ENCODE data around the gene CRACR2A. TPM values are rescaled to one million over a fixed set of nuclear protein-coding genes. Genes with fewer than 3 reads are reported as not detected.

Gene CRACR2A
- total and polyA plus RNA-seq, 2 of the 13 experiments (the other 11 are each of a cell fraction or from before 2014, with no cell fraction given): 0.09 to 0.20 TPM

DNA sequence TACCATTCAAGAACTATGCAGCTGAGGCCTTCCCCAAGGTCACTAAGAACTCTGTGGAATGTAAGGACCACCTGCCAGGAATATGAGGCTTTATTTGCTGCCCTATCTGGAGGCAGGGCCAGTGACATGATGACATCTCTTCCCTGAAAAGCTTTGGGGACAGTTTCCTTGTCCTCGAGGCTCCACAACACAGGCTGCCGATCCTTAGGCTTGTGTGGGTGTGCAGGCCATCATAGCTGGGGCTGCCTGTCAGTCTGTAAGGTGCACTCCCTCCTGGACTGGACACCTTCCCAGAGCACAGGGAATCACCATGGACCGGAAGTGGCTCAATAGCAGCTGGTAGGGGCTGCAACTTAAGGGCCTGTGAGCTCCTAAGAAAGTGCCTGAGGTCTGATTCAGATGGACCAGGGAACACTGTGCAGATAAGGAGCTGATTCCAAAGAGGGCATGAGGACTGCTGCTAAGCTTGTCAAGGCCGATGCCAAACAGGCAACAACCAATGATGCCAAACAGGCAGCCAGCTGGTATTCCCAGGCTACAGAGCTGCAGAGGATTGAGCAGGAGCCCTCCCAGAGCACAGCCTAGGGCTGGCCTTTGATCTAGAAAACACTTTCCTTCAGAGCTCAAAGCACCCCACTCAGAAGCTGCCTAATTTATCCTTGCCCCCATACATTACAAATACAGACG lies 84.3 kb downstream of the CRACR2A start:
- H3K27me3 ChIP-seq (ENCODE audit: control insufficient read depth in 1 of 2, insufficient read depth in 2 of 2, low read length in 2 of 2): no peaks in the 10 kb centered on the region; a peak in 1 of 5 replicates
- WGBS (ENCODE audit: low lambda C conversion rate): 23% methylated on average over 2 of the region's 5 CpGs
- in situ Hi-C loops (cut with HindIII; ENCODE audit: extremely low pct_ligation_motif_present, low pct_unique_long_range_greater_than_20kb) (no loop called here), intact Hi-C loops (cut with micrococcal nuclease; ENCODE audit: unreplicated experiment) (no loop called here)
- no peak for TF ChIP-seq HMGXB4 (CRISPR knock-in tag; IDR thresholded peaks at IDR 0.05; ENCODE audit: borderline replicate concordance in 1 of 2, low read depth in 1 of 2)
- no TSS peak for BruUV-seq (replicated peaks)
- DNase-seq (ENCODE audit: low spot score) (no peak), ATAC-seq (no peak), FAIRE-seq (no peak)
- no peak overlapping the region for H3K4me2 ChIP-seq (ENCODE audit: low read depth, low read length)
- ChIA-PET POLR2A (no interaction called here), CTCF (ENCODE audit: low intra/inter-chr PET ratio, low total read pairs) (no interaction called here)
- H3K27ac ChIP-seq (ENCODE audit: extremely low read length, insufficient read depth, low read length): no peak overlapping the region
- H3K36me3 ChIP-seq (replicated peaks in 1 of 2; ENCODE audit: control insufficient read depth in 1 of 2, insufficient read depth in 2 of 2, low read length in 2 of 2): no peaks in the 10 kb centered on the region
- H3K4me1 ChIP-seq (ENCODE audit: insufficient read depth, low read length): no peaks in the 10 kb centered on the region
- no peaks in the 10 kb centered on the region for H4K20me1 ChIP-seq (ENCODE audit: insufficient read depth, low read length)
- H3K4me3 ChIP-seq (replicated peaks in 1 of 3; ENCODE audit: insufficient read depth in 1 of 3, low read depth in 2 of 3, low read length in 3 of 3): no peak overlapping the region
- H3K9ac ChIP-seq (ENCODE audit: insufficient read depth, low read depth, low read length): no peak overlapping the region
- H3K9me3 ChIP-seq (ENCODE audit: low read length): no peaks in the 10 kb centered on the region
- H2AFZ ChIP-seq (ENCODE audit: low read length): no peak overlapping the region
- no peaks in the 10 kb centered on the region for H3K79me2 ChIP-seq (ENCODE audit: insufficient read depth, low read length)

GRCh38 chr12:3667485-3667884 lies 85.4 kb downstream of the CRACR2A start:
- no TSS peak for BruUV-seq (replicated peaks)
- Histone ChIP-seq H4K20me1 (ENCODE audit: insufficient read depth, low read length) (no peaks in the 10 kb centered on the region), H3K36me3 (replicated peaks in 1 of 2; ENCODE audit: control insufficient read depth in 1 of 2, insufficient read depth in 2 of 2, low read length in 2 of 2) (no peaks in the 10 kb centered on the region), H3K79me2 (ENCODE audit: insufficient read depth, low read length) (no peaks in the 10 kb centered on the region), H3K4me1 (ENCODE audit: insufficient read depth, low read length) (no peaks in the 10 kb centered on the region), H3K4me3 (replicated peaks in 1 of 3; ENCODE audit: insufficient read depth in 1 of 3, low read depth in 2 of 3, low read length in 3 of 3) (no peak overlapping the region), H3K9ac (ENCODE audit: insufficient read depth, low read depth, low read length) (no peak overlapping the region), H3K27me3 (ENCODE audit: control insufficient read depth in 1 of 2, insufficient read depth in 2 of 2, low read length in 2 of 2) (no peaks in the 10 kb centered on the region; a peak in 1 of 5 replicates), H3K4me2 (ENCODE audit: low read depth, low read length) (no peak overlapping the region), H3K9me3 (ENCODE audit: low read length) (no peaks in the 10 kb centered on the region), H3K27ac (ENCODE audit: extremely low read length, insufficient read depth, low read length) (no peak overlapping the region), H2AFZ (ENCODE audit: low read length) (no peak overlapping the region)
- no peak for ATAC-seq
- ChIA-PET POLR2A (no interaction called here), CTCF (ENCODE audit: low intra/inter-chr PET ratio, low total read pairs) (no interaction called here)
- in situ Hi-C loops (cut with HindIII; ENCODE audit: extremely low pct_ligation_motif_present, low pct_unique_long_range_greater_than_20kb): no loop called here
- WGBS (ENCODE audit: low lambda C conversion rate): 20% methylated on average over 4 of the region's 4 CpGs
- TF ChIP-seq SMC3 (IDR thresholded peaks at IDR 0.05; ENCODE audit: low read length) (no peak), ZNF781 (CRISPR knock-in tag; IDR thresholded peaks at IDR 0.05; ENCODE audit: borderline replicate concordance, not compliant biosample characterization) (no peak), SP2 (CRISPR knock-in tag; IDR thresholded peaks at IDR 0.05) (no peak), POGK (CRISPR knock-in tag; conservative IDR thresholded peaks at IDR 0.05) (no peak), MAF1 (CRISPR knock-in tag; IDR thresholded peaks at IDR 0.05; ENCODE audit: borderline replicate concordance) (no peak)
- TF ChIP-seq, protein P1, sequence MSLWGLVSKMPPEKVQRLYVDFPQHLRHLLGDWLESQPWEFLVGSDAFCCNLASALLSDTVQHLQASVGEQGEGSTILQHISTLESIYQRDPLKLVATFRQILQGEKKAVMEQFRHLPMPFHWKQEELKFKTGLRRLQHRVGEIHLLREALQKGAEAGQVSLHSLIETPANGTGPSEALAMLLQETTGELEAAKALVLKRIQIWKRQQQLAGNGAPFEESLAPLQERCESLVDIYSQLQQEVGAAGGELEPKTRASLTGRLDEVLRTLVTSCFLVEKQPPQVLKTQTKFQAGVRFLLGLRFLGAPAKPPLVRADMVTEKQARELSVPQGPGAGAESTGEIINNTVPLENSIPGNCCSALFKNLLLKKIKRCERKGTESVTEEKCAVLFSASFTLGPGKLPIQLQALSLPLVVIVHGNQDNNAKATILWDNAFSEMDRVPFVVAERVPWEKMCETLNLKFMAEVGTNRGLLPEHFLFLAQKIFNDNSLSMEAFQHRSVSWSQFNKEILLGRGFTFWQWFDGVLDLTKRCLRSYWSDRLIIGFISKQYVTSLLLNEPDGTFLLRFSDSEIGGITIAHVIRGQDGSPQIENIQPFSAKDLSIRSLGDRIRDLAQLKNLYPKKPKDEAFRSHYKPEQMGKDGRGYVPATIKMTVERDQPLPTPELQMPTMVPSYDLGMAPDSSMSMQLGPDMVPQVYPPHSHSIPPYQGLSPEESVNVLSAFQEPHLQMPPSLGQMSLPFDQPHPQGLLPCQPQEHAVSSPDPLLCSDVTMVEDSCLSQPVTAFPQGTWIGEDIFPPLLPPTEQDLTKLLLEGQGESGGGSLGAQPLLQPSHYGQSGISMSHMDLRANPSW (CRISPR knock-in tag; IDR thresholded peaks at IDR 0.05; ENCODE audit: borderline replicate concordance): no peak
- no peak for FAIRE-seq
- DNase-seq (ENCODE audit: low spot score): no peak
- intact Hi-C loops (cut with micrococcal nuclease; ENCODE audit: unreplicated experiment): no loop called here

Data from HepG2 (cell line).